GM23248 (cell line): Measurements from ENCODE around the gene PFDN1. TPM values are rescaled to one million over a fixed set of nuclear protein-coding genes. Genes with fewer than 3 reads are reported as not detected.

ENCODE experiments used
- DNase-seq: peaks from one replicate; pipeline ENCODE4 v3.0.0-alpha.2; 2015
- H2AFZ ChIP-seq: fragments of 200-600 bp; sonication (generic); 2 replicates; pipeline ENCODE4 v1.6.1; 2016; ENCODE audit warnings: antibody characterized with exemption
- H3F3A ChIP-seq: fragments of 200-600 bp; sonication (generic); 2 replicates; pipeline ENCODE4 v1.6.1; 2016; ENCODE audit warnings: mild to moderate bottlenecking, antibody characterized with exemption, mixed run types; ENCODE audit not compliant: insufficient read depth
- H3K27ac ChIP-seq: fragments of 200-600 bp; sonication (generic); 2 replicates; pipeline ENCODE4 v1.5.1; 2016; ENCODE audit warnings: mild to moderate bottlenecking
- H3K27me3 ChIP-seq: fragments of 200-600 bp; sonication (generic); replicated peaks from 2 replicates; pipeline ENCODE4 v1.6.1; 2016; ENCODE audit warnings: mild to moderate bottlenecking; ENCODE audit not compliant: insufficient read depth
- H3K36me3 ChIP-seq: fragments of 200-600 bp; sonication (generic); 2 replicates; pipeline ENCODE4 v1.6.1; 2016; ENCODE audit warnings: low read depth, mild to moderate bottlenecking
- H3K4me1 ChIP-seq: fragments of 200-600 bp; sonication (generic); 2 replicates; pipeline ENCODE4 v1.6.1; 2016; ENCODE audit warnings: mild to moderate bottlenecking; ENCODE audit not compliant: insufficient read depth
- H3K4me2 ChIP-seq: fragments of 200-600 bp; sonication (generic); one replicate; pipeline ENCODE4 v1.6.1; 2016; ENCODE audit warnings: mild to moderate bottlenecking; ENCODE audit not compliant: unreplicated experiment
- H3K4me3 ChIP-seq: fragments of 200-600 bp; sonication (generic); 2 replicates; pipeline ENCODE4 v1.5.1; 2016; ENCODE audit warnings: mild to moderate bottlenecking
- H3K79me2 ChIP-seq: fragments of 200-600 bp; sonication (generic); 2 replicates; pipeline ENCODE4 v1.6.1; 2016; ENCODE audit warnings: mild to moderate bottlenecking; ENCODE audit not compliant: insufficient read depth
- H3K9ac ChIP-seq: fragments of 200-600 bp; sonication (generic); 2 replicates; pipeline ENCODE4 v1.6.1; 2016; ENCODE audit warnings: mild to moderate bottlenecking
- H3K9me2 ChIP-seq: fragments of 200-600 bp; sonication (generic); 2 replicates; pipeline ENCODE4 v1.6.1; 2016; ENCODE audit warnings: mixed run types, mild to moderate bottlenecking, moderate library complexity; ENCODE audit not compliant: insufficient read depth
- H3K9me3 ChIP-seq: fragments of 200-600 bp; sonication (generic); one replicate; pipeline ENCODE4 v1.6.1; 2017; ENCODE audit warnings: low read depth
- H4K20me1 ChIP-seq: fragments of 200-600 bp; sonication (generic); 2 replicates; pipeline ENCODE4 v1.6.0; 2016; ENCODE audit not compliant: insufficient read depth
- EZH2 ChIP-seq: fragments of 200-600 bp; sonication (generic); IDR thresholded peaks from 2 replicates; pipeline ENCODE4 v1.6.1; 2018; ENCODE audit warnings: antibody characterized with exemption, mild to moderate bottlenecking; ENCODE audit not compliant: insufficient read depth, poor library complexity, severe bottlenecking
- EZH2phosphoT487 ChIP-seq: fragments of 200-600 bp; sonication (generic); IDR thresholded peaks from 2 replicates; pipeline ENCODE4 v1.6.1; 2018; ENCODE audit warnings: antibody characterized with exemption, moderate library complexity, mild to moderate bottlenecking, low read depth; ENCODE audit not compliant: insufficient read depth
- WGBS, 2 experiments: methylation state at CpG; one replicate each; pipeline ENCODE4 v1.1.6; 2015 to 2017; ENCODE audit warnings: low lambda C conversion rate in 2 of 2, low coverage in 1 of 2; ENCODE audit errors: missing lambda C conversion rate in 2 of 2; 5-methylcytosine and 5-hydroxymethylcytosine counted together
- in situ Hi-C: fragments of 300-500 bp; cut with MboI; formaldehyde crosslinking; loops from 2 replicates; pipeline ENCODE4 v1.15.0; 2020
- polyA plus RNA-seq: library from polyadenylated mRNA; unstranded; fragments of >200 nt; fragmentation: Nextera tagmentation; extraction: Ambion mirVana; gene quantifications from 2 replicates; pipeline ENCODE4 v1.2.1, GENCODE V29; 2016
- total RNA-seq: library from RNA; depleted of rRNA; stranded (reverse); fragments of >200 nt; shearing (Covaris generic); gene quantifications from 2 replicates; pipeline ENCODE4 v1.2.3, GENCODE V29; 2014

The PFDN1 gene
- total and polyA plus RNA-seq, 2 experiments from 2014 or later: 95.8 to 99.9 TPM

- H3K4me2 ChIP-seq: peak overlapping the region; percentile 38
- no peak for DNase-seq
Measured at GRCh38 chr5:140252470-140253126, 50.3 kb downstream of the PFDN1 start.

GRCh38 chr5:140251527-140251973, 51.4 kb downstream of the PFDN1 start:
- H3K27me3 ChIP-seq: no peaks in the 10 kb centered on the region
- DNase-seq: peak; percentile 96
- peaks cover 80% of the 10 kb centered on the region for H3K79me2 ChIP-seq
- 0 to 2% methylated on average over 5 of the region's 5 CpGs for WGBS, 2 experiments
- in situ Hi-C loops: no loop called here
- H3K27ac ChIP-seq: peak overlapping the region; percentile 90
- TF ChIP-seq EZH2phosphoT487 (peak; percentile 86), EZH2 (no peak)
- H4K20me1 ChIP-seq: no peaks in the 10 kb centered on the region
- H3K4me2 ChIP-seq: peak overlapping the region; percentile 85
- H3K9me2 ChIP-seq: no peaks in the 10 kb centered on the region
- no peaks in the 10 kb centered on the region for H3K36me3 ChIP-seq
- peaks cover 34% of the 10 kb centered on the region for H3F3A ChIP-seq
- no peak overlapping the region for H2AFZ ChIP-seq
- H3K9ac ChIP-seq: peak overlapping the region; percentile 65
- H3K9me3 ChIP-seq: no peaks in the 10 kb centered on the region
- H3K4me3 ChIP-seq: 0 out of 2 replicates have a peak overlapping the region, but pooled peaks have one; percentile 29
- peaks cover 42% of the 10 kb centered on the region for H3K4me1 ChIP-seq

More at GRCh38 chr5:140252470-140253126, 50.3 kb downstream of the PFDN1 start:
- no peaks in the 10 kb centered on the region for H3K9me2 ChIP-seq
- H3F3A ChIP-seq: peaks cover 30% of the 10 kb centered on the region
- peaks cover 86% of the 10 kb centered on the region for H3K79me2 ChIP-seq
- in situ Hi-C loops: no loop called here
- H3K9ac ChIP-seq: peak overlapping the region; percentile 65; the same call in 1 of the 2 replicates
- H3K4me1 ChIP-seq: peaks cover 36% of the 10 kb centered on the region
- TF ChIP-seq EZH2phosphoT487: no peak
- WGBS, 2 experiments: 96% methylated on average over 10 of the region's 10 CpGs
- no peak overlapping the region for H2AFZ ChIP-seq
- H3K27ac ChIP-seq: peak overlapping the region; percentile 90
- no peaks in the 10 kb centered on the region for H4K20me1 ChIP-seq
- H3K27me3 ChIP-seq: no peaks in the 10 kb centered on the region
- no peaks in the 10 kb centered on the region for H3K9me3 ChIP-seq
- H3K36me3 ChIP-seq: no peaks in the 10 kb centered on the region
- no peak overlapping the region for H3K4me3 ChIP-seq

DNA sequence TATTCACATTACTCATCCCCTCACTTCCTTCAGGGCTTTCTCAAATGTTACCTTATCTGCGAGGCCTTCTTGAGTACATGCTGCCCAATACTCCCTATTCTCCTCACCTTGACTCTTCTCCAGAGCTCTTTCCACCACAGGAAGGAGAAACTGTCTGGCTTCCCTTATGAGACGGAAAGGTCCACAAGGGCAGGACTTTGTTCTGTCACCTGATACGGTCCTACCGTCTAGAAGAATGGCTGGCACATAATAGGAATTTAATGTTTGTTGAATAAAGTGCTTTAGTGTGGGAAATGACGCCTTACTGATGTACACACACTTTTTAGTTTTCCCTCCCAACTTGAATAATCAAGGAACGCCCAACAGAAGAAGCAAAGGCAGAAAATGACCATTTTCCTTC, 52.5 kb downstream of the PFDN1 start:
- DNase-seq: no peak
- no peak for TF ChIP-seq EZH2phosphoT487
- TF ChIP-seq EZH2: no peak
- Histone ChIP-seq H2AFZ (no peak overlapping the region), H3K4me3 (no peak overlapping the region), H3K9me2 (no peaks in the 10 kb centered on the region), H3K9ac (no peak overlapping the region), H4K20me1 (no peaks in the 10 kb centered on the region), H3K79me2 (peaks cover 69% of the 10 kb centered on the region), H3K27ac (peak overlapping the region; percentile 90; the same call in 1 of the 2 replicates), H3K9me3 (no peaks in the 10 kb centered on the region), H3F3A (peaks cover 41% of the 10 kb centered on the region), H3K27me3 (no peaks in the 10 kb centered on the region), H3K36me3 (no peaks in the 10 kb centered on the region), H3K4me1 (peaks cover 54% of the 10 kb centered on the region), H3K4me2 (no peak overlapping the region)
- WGBS, 2 experiments: 91 to 92% methylated on average over 6 of the region's 6 CpGs
- in situ Hi-C loops: no loop called here

GRCh38 chr5:140249536-140249935, 53.4 kb downstream of the PFDN1 start:
- H3K27ac ChIP-seq: no peak overlapping the region
- in situ Hi-C loops: loop anchor here (5.0 kb wide), 1 partner anchor 103 kb away; no protein-coding TSS in a partner anchor

More at GRCh38 chr5:140249536-140249935, 53.4 kb downstream of the PFDN1 start:
- Histone ChIP-seq H4K20me1 (no peaks in the 10 kb centered on the region), H3K9me2 (no peaks in the 10 kb centered on the region), H3K4me2 (no peak overlapping the region), H3K79me2 (peaks cover 66% of the 10 kb centered on the region), H3K9ac (no peak overlapping the region), H3F3A (peaks cover 47% of the 10 kb centered on the region), H3K4me3 (no peak overlapping the region), H3K36me3 (no peaks in the 10 kb centered on the region), H2AFZ (no peak overlapping the region), H3K4me1 (peaks cover 62% of the 10 kb centered on the region), H3K9me3 (no peaks in the 10 kb centered on the region), H3K27me3 (no peaks in the 10 kb centered on the region)
- WGBS, 2 experiments: 87 to 93% methylated on average over 5 of the region's 5 CpGs
- TF ChIP-seq EZH2phosphoT487 (no peak), EZH2 (no peak)
- DNase-seq: no peak
